HCT116 (cell line): ENCODE data around the gene TIGD3. TPM values are rescaled to one million over a fixed set of nuclear protein-coding genes. Genes with fewer than 3 reads are reported as not detected.

Experiments
- ATAC-seq: fragments of 200-7000 bp; cut with Tn5 transposase; 2 replicates; pipeline ENCODE4 v1.9.1; 2020; ENCODE audit warnings: mild to moderate bottlenecking, moderate library complexity
- BruUV-seq: library from RNA; stranded (reverse); fragments of 400-500 nt; replicated peaks from 2 replicates; lab custom pipeline; 2021; lab: Mats Ljungman, UMichigan
- CTCF ChIA-PET: fragments of 300-600 bp; sonication (Branson Sonifier 250); formaldehyde crosslinking; loops from one replicate; lab custom pipeline; 2021; ENCODE audit warnings: antibody characterized with exemption; lab: Charles Lee
- POLR2A ChIA-PET: fragments of 300-600, 350-600 bp; sonication (Branson Sonifier 250); formaldehyde crosslinking; loops from one replicate; lab custom pipeline; 2021; ENCODE audit warnings: antibody characterized with exemption; lab: Charles Lee
- RAD21 ChIA-PET, 2 experiments: fragments of 300-600 bp; sonication (Branson Sonifier 250); formaldehyde crosslinking; loops; one replicate each; lab custom pipeline; 2023; ENCODE audit warnings: low total read pairs in 2 of 2; ENCODE audit not compliant: uncharacterized antibody in 2 of 2, unreplicated experiment in 2 of 2, low non-redundant PET in 1 of 2; lab: Charles Lee
- DNase-seq: peaks from one replicate; pipeline ENCODE4 v3.0.0-alpha.2; 2010; ENCODE audit warnings: low read depth, low spot score
- H2AFZ ChIP-seq: fragments of 200-600 bp; shearing (Covaris generic), sonication (generic); 2 replicates; pipeline ENCODE4 v1.6.1; 2017; ENCODE audit warnings: low read depth, mixed run types, mixed read lengths, antibody characterized with exemption, low read length; ENCODE audit not compliant: poor library complexity, severe bottlenecking
- H3K27ac ChIP-seq: 2 replicates; pipeline ENCODE4 v1.5.1; 2012; ENCODE audit warnings: low read depth, low read length
- H3K27me3 ChIP-seq: fragments of 200-600 bp; sonication (generic); 2 replicates; pipeline ENCODE4 v1.6.1; 2016; ENCODE audit warnings: mixed run types, low read length, mixed read lengths; ENCODE audit not compliant: insufficient read depth
- H3K36me3 ChIP-seq, 2 experiments: fragments of 200-500 bp in 1 of 2; fragments of 200-600 bp in 1 of 2; sonication (Bioruptor generic) in 1 of 2; sonication (generic) in 1 of 2; 2 replicates each; pipeline versions ENCODE4 v1.5.1 to v1.6.1; 2014 to 2016; ENCODE audit warnings: low read length in 2 of 2, inconsistent platforms in 1 of 2, mixed read lengths in 1 of 2, mixed run types in 1 of 2; ENCODE audit not compliant: insufficient read depth in 2 of 2, control insufficient read depth in 1 of 2
- H3K4me1 ChIP-seq, 2 experiments: fragments of 200-600 bp in 1 of 2; sonication (generic) in 1 of 2; 2 replicates each; pipeline versions ENCODE4 v1.5.1 to v1.6.1; 2012 to 2017; ENCODE audit warnings: low read length in 2 of 2, inconsistent platforms in 1 of 2, mild to moderate bottlenecking in 1 of 2, mixed read lengths in 1 of 2, mixed run types in 1 of 2, moderate library complexity in 1 of 2; ENCODE audit not compliant: insufficient read depth in 2 of 2, control insufficient read depth in 1 of 2
- H3K4me2 ChIP-seq: fragments of 200-600 bp; sonication (generic); 2 replicates; pipeline ENCODE4 v1.6.1; 2017; ENCODE audit warnings: mixed run types, low read length, mixed read lengths
- H3K4me3 ChIP-seq, 2 experiments: fragments of 200-600 bp in 1 of 2; sonication (generic) in 1 of 2; replicated peaks in 1 of 2; 2 replicates each; pipeline ENCODE4 v1.5.1; 2011 to 2016; ENCODE audit warnings: low read length in 2 of 2, control low read depth in 1 of 2, low read depth in 1 of 2, mild to moderate bottlenecking in 1 of 2, mixed read lengths in 1 of 2, mixed run types in 1 of 2
- H3K79me2 ChIP-seq: fragments of 200-600 bp; sonication (generic); 2 replicates; pipeline ENCODE4 v1.6.1; 2017; ENCODE audit warnings: mild to moderate bottlenecking, mixed run types, low read length, moderate library complexity, mixed read lengths; ENCODE audit not compliant: insufficient read depth
- H3K9ac ChIP-seq: fragments of 200-600 bp; sonication (generic); 2 replicates; pipeline ENCODE4 v1.6.1; 2016; ENCODE audit warnings: low read length, mixed read lengths
- H3K9me2 ChIP-seq: fragments of 200-600 bp; sonication (generic), shearing (Covaris generic); 2 replicates; pipeline ENCODE4 v1.6.1; 2017; ENCODE audit warnings: mixed run types, mild to moderate bottlenecking, moderate library complexity; ENCODE audit not compliant: insufficient read depth
- H3K9me3 ChIP-seq, 2 experiments: fragments of 200-500 bp in 1 of 2; fragments of 200-600 bp in 1 of 2; sonication (Bioruptor generic) in 1 of 2; sonication (generic) in 1 of 2; 2 replicates each; pipeline ENCODE4 v1.6.1; 2014 to 2017; ENCODE audit warnings: low read length in 2 of 2, mixed read lengths in 2 of 2, inconsistent platforms in 1 of 2, low read depth in 1 of 2, mild to moderate bottlenecking in 1 of 2, mixed run types in 1 of 2, moderate library complexity in 1 of 2; ENCODE audit not compliant: control insufficient read depth in 1 of 2, insufficient read depth in 1 of 2
- H4K20me1 ChIP-seq: fragments of 200-600 bp; sonication (generic), shearing (Covaris generic); 2 replicates; pipeline ENCODE4 v1.6.1; 2017; ENCODE audit warnings: mixed run types, mild to moderate bottlenecking, moderate library complexity; ENCODE audit not compliant: insufficient read depth
- ATF3 ChIP-seq: IDR thresholded peaks from 2 replicates; pipeline ENCODE4 v1.6.1; 2012
- CBX3 ChIP-seq: IDR thresholded peaks from 2 replicates; pipeline ENCODE4 v1.6.1; 2012; ENCODE audit warnings: low read depth
- CEBPB ChIP-seq: IDR thresholded peaks from 2 replicates; pipeline ENCODE4 v1.6.1; 2012; ENCODE audit warnings: low read depth
- CTCF ChIP-seq, 3 experiments: fragments of 200-600 bp in 1 of 3; sonication (generic) in 1 of 3; IDR thresholded peaks in 2 of 3; conservative IDR thresholded peaks in 1 of 3; 2 replicates each; pipeline ENCODE4 v1.5.1; 2012 to 2017; ENCODE audit warnings: low read depth in 2 of 3, low read length in 2 of 3, antibody characterized with exemption in 1 of 3, borderline replicate concordance in 1 of 3, control low read depth in 1 of 3, mild to moderate bottlenecking in 1 of 3, mixed read lengths in 1 of 3, mixed run types in 1 of 3, moderate library complexity in 1 of 3; ENCODE audit not compliant: insufficient read depth in 1 of 3
- EGR1 ChIP-seq: IDR thresholded peaks from 2 replicates; pipeline ENCODE4 v1.6.1; 2012; ENCODE audit warnings: low read depth
- ELF1 ChIP-seq: IDR thresholded peaks from 2 replicates; pipeline ENCODE4 v1.6.1; 2012; ENCODE audit warnings: low read depth, borderline replicate concordance
- EZH2 ChIP-seq: fragments of 200-600 bp; sonication (generic); IDR thresholded peaks from 2 replicates; pipeline ENCODE4 v1.6.1; 2017; ENCODE audit warnings: antibody characterized with exemption, mixed run types
- FOSL1 ChIP-seq: IDR thresholded peaks from 2 replicates; pipeline ENCODE4 v1.6.1; 2012; ENCODE audit warnings: low read depth
- JUND ChIP-seq: IDR thresholded peaks from 2 replicates; pipeline ENCODE4 v1.6.1; 2012
- MAX ChIP-seq: IDR thresholded peaks from 2 replicates; pipeline ENCODE4 v1.6.1; 2012
- RAD21 ChIP-seq: IDR thresholded peaks from 2 replicates; pipeline ENCODE4 v1.6.1; 2012; ENCODE audit warnings: low read depth, mild to moderate bottlenecking
- REST ChIP-seq: IDR thresholded peaks from 2 replicates; pipeline ENCODE4 v1.6.1; 2012; ENCODE audit warnings: low read depth
- SIN3A ChIP-seq: IDR thresholded peaks from 2 replicates; pipeline ENCODE4 v1.6.1; 2012; ENCODE audit warnings: low read depth
- ZBTB33 ChIP-seq: IDR thresholded peaks from 2 replicates; pipeline ENCODE4 v1.6.1; 2011; ENCODE audit warnings: mild to moderate bottlenecking, low read length, moderate library complexity; ENCODE audit not compliant: insufficient replicate concordance; ENCODE audit errors: extremely low read depth
- ZNF274 ChIP-seq: fragments of 200-500 bp; sonication (Bioruptor generic); IDR thresholded peaks from 2 replicates; pipeline ENCODE4 v1.6.1; 2014; ENCODE audit warnings: mild to moderate bottlenecking, low read depth, low read length, inconsistent platforms
- intact Hi-C: fragments of 100-400 bp; cut with micrococcal nuclease; formaldehyde crosslinking; loops from 2 replicates; pipeline ENCODE4 v1.10.0; 2022
- total RNA-seq: library from RNA; stranded (reverse); gene quantifications from one replicate; pipeline ENCODE4 v1.2.1, GENCODE V29; 2021; ENCODE audit not compliant: unreplicated experiment

The TIGD3 gene
- total RNA-seq, 1 experiment from 2014 or later, result 2.4 TPM

GRCh38 chr11:65402790-65403189 lies 48.2 kb downstream of the TIGD3 start:
- no peaks in the 10 kb centered on the region for H3K27me3 ChIP-seq
- no peak overlapping the region for H2AFZ ChIP-seq
- ATAC-seq (no peak), DNase-seq (no peak)
- BruUV-seq, result no TSS peak
- H3K79me2 ChIP-seq, result no peaks in the 10 kb centered on the region
- POLR2A ChIA-PET, result interaction anchor here (1.2 kb wide), 1 partner anchor 16 kb away, joined by 3 read pairs; the partner anchor contains the start of gene FRMD8
- H3K4me3 ChIP-seq, result no peak overlapping the region
- H3K4me1 ChIP-seq, result no peaks in the 10 kb centered on the region
- CTCF ChIA-PET, result interaction anchor here (1.0 kb wide), 1 partner anchor 14 kb away, joined by 3 read pairs; no protein-coding TSS in a partner anchor
- no peaks in the 10 kb centered on the region for H3K9me3 ChIP-seq
- H3K9me2 ChIP-seq, result no peaks in the 10 kb centered on the region
- no peak for TF ChIP-seq ATF3
- no peak for TF ChIP-seq CBX3
- no peak for TF ChIP-seq CTCF (IDR thresholded peaks at IDR 0.05 in 2 of 3, conservative IDR thresholded peaks at IDR 0.05 in 1 of 3; ENCODE audit: borderline replicate concordance in 1 of 3, insufficient read depth in 1 of 3, low read depth in 2 of 3, low read length in 2 of 3)
- TF ChIP-seq ZNF274, result no peak
- TF ChIP-seq JUND, result no peak
- TF ChIP-seq SIN3A, result no peak
- no peak for TF ChIP-seq CEBPB
- no peak for TF ChIP-seq EZH2
- TF ChIP-seq MAX, result no peak
- no peak for TF ChIP-seq ELF1
- no peak for TF ChIP-seq FOSL1
- no peak for TF ChIP-seq EGR1
- TF ChIP-seq RAD21, result no peak
- TF ChIP-seq REST, result no peak
- no peak for TF ChIP-seq ZBTB33
- no peak overlapping the region for H3K4me2 ChIP-seq
- no peaks in the 10 kb centered on the region for H4K20me1 ChIP-seq
- intact Hi-C loops, result no loop called here
- peaks cover 17 to 22% of the 10 kb centered on the region in 2 experiments for H3K36me3 ChIP-seq
- no peak overlapping the region for H3K27ac ChIP-seq
- no peak overlapping the region for H3K9ac ChIP-seq
- RAD21 ChIA-PET, result no interaction called here
